ENCODE data around the gene FOXD3.

FOXD3 gene

GRCh38 chr1:63294803-63295594, 27.4 kb upstream of the FOXD3 start:
- H4K12ac ChIP-seq (ENCODE audit: low read depth, low read length) = no peak overlapping the region
- no peak overlapping the region for H3K23ac ChIP-seq (ENCODE audit: low read length)
- H3K14ac ChIP-seq (ENCODE audit: low read length) = no peak overlapping the region
- no peak overlapping the region for H2BK5ac ChIP-seq (ENCODE audit: low read depth, low read length, poor library complexity)
- no peaks in the 10 kb centered on the region for H3K79me2 ChIP-seq (ENCODE audit: control insufficient read depth, insufficient read depth, low read length, poor library complexity)
- no peak overlapping the region for H2AK5ac ChIP-seq (ENCODE audit: low read length)
- H2AFZ ChIP-seq (ENCODE audit: insufficient read depth, low read length, poor library complexity) = no peak overlapping the region
- H2BK12ac ChIP-seq (ENCODE audit: low read length) = no peak overlapping the region
- H3K27me3 ChIP-seq (ENCODE audit: insufficient read depth, low read length) = no peaks in the 10 kb centered on the region
- no peaks in the 10 kb centered on the region for H3K9me3 ChIP-seq (ENCODE audit: insufficient read depth, low read depth, low read length)
- H3K27ac ChIP-seq (ENCODE audit: low read depth, low read length) = no peak overlapping the region
- no CpG with 5 or more reads among the region's 6 CpGs for WGBS (ENCODE audit: extremely low coverage, insufficient coverage, insufficient read length)
- no peak overlapping the region for H4K8ac ChIP-seq (ENCODE audit: low read depth, low read length)
- H3K4me2 ChIP-seq (ENCODE audit: low read length) = no peak overlapping the region
- no peaks in the 10 kb centered on the region for H3K79me1 ChIP-seq (ENCODE audit: low read length)
- no peak overlapping the region for H3K4ac ChIP-seq (ENCODE audit: low read depth, low read length)
- DNase-seq = no peak
- H3K4me3 ChIP-seq (ENCODE audit: low read depth, low read length) = no peak overlapping the region
- no peaks in the 10 kb centered on the region for H3K36me3 ChIP-seq (ENCODE audit: control insufficient read depth in 1 of 2, insufficient read depth in 2 of 2, low read length in 2 of 2)
- H3K9ac ChIP-seq (ENCODE audit: low read length) = no peak overlapping the region
- H3K18ac ChIP-seq (ENCODE audit: low read length) = no peak overlapping the region
- H2BK120ac ChIP-seq (ENCODE audit: insufficient read depth, low read length, poor library complexity) = no peak overlapping the region
- H3K4me1 ChIP-seq (ENCODE audit: control insufficient read depth in 1 of 2, insufficient read depth in 2 of 2, low read length in 2 of 2) = no peaks in the 10 kb centered on the region
- H4K91ac ChIP-seq (ENCODE audit: low read depth, low read length) = no peak overlapping the region

- no peak overlapping the region for H3K23ac ChIP-seq (ENCODE audit: low read length)
- no peak overlapping the region for H3K4me3 ChIP-seq (ENCODE audit: low read depth, low read length)
- DNase-seq = no peak
- H3K14ac ChIP-seq (ENCODE audit: low read length) = no peak overlapping the region
- H2AK5ac ChIP-seq (ENCODE audit: low read length) = no peak overlapping the region
- WGBS (ENCODE audit: extremely low coverage, insufficient coverage, insufficient read length) = no CpG with 5 or more reads among the region's 2 CpGs
- no peak overlapping the region for H4K8ac ChIP-seq (ENCODE audit: low read depth, low read length)
- H3K79me1 ChIP-seq (ENCODE audit: low read length) = no peaks in the 10 kb centered on the region
- H3K4me1 ChIP-seq (ENCODE audit: control insufficient read depth in 1 of 2, insufficient read depth in 2 of 2, low read length in 2 of 2) = no peaks in the 10 kb centered on the region
- H4K91ac ChIP-seq (ENCODE audit: low read depth, low read length) = no peak overlapping the region
- no peak overlapping the region for H2BK12ac ChIP-seq (ENCODE audit: low read length)
- no peaks in the 10 kb centered on the region for H3K79me2 ChIP-seq (ENCODE audit: control insufficient read depth, insufficient read depth, low read length, poor library complexity)
- no peaks in the 10 kb centered on the region for H3K9me3 ChIP-seq (ENCODE audit: insufficient read depth, low read depth, low read length)
- no peak overlapping the region for H3K9ac ChIP-seq (ENCODE audit: low read length)
- no peaks in the 10 kb centered on the region for H3K36me3 ChIP-seq (ENCODE audit: control insufficient read depth in 1 of 2, insufficient read depth in 2 of 2, low read length in 2 of 2)
- H2BK5ac ChIP-seq (ENCODE audit: low read depth, low read length, poor library complexity) = no peak overlapping the region
- H3K4ac ChIP-seq (ENCODE audit: low read depth, low read length) = no peak overlapping the region
- no peaks in the 10 kb centered on the region for H3K27me3 ChIP-seq (ENCODE audit: insufficient read depth, low read length)
- H3K4me2 ChIP-seq (ENCODE audit: low read length) = no peak overlapping the region
- no peak overlapping the region for H3K27ac ChIP-seq (ENCODE audit: low read depth, low read length)
- no peak overlapping the region for H2AFZ ChIP-seq (ENCODE audit: insufficient read depth, low read length, poor library complexity)
- H4K12ac ChIP-seq (ENCODE audit: low read depth, low read length) = no peak overlapping the region
- H3K18ac ChIP-seq (ENCODE audit: low read length) = no peak overlapping the region
- H2BK120ac ChIP-seq (ENCODE audit: insufficient read depth, low read length, poor library complexity) = no peak overlapping the region
Measured at GRCh38 chr1:63304410-63304809, 18.0 kb upstream of the FOXD3 start.

- no peak overlapping the region for H3K9ac ChIP-seq (ENCODE audit: low read length)
- H3K4me3 ChIP-seq (ENCODE audit: low read depth, low read length) = no peak overlapping the region
- H3K18ac ChIP-seq (ENCODE audit: low read length) = no peak overlapping the region
- no peaks in the 10 kb centered on the region for H3K36me3 ChIP-seq (ENCODE audit: control insufficient read depth in 1 of 2, insufficient read depth in 2 of 2, low read length in 2 of 2)
- DNase-seq = no peak
- H3K4ac ChIP-seq (ENCODE audit: low read depth, low read length) = no peak overlapping the region
- H2BK5ac ChIP-seq (ENCODE audit: low read depth, low read length, poor library complexity) = no peak overlapping the region
- no peak overlapping the region for H4K12ac ChIP-seq (ENCODE audit: low read depth, low read length)
- H2BK12ac ChIP-seq (ENCODE audit: low read length) = no peak overlapping the region
- no peaks in the 10 kb centered on the region for H3K4me1 ChIP-seq (ENCODE audit: control insufficient read depth in 1 of 2, insufficient read depth in 2 of 2, low read length in 2 of 2)
- H3K27ac ChIP-seq (ENCODE audit: low read depth, low read length) = no peak overlapping the region
- H4K91ac ChIP-seq (ENCODE audit: low read depth, low read length) = no peak overlapping the region
- H3K14ac ChIP-seq (ENCODE audit: low read length) = no peak overlapping the region
- no peak overlapping the region for H3K4me2 ChIP-seq (ENCODE audit: low read length)
- H3K27me3 ChIP-seq (ENCODE audit: insufficient read depth, low read length) = no peaks in the 10 kb centered on the region
- H4K8ac ChIP-seq (ENCODE audit: low read depth, low read length) = no peak overlapping the region
- H2AK5ac ChIP-seq (ENCODE audit: low read length) = no peak overlapping the region
- no peaks in the 10 kb centered on the region for H3K79me1 ChIP-seq (ENCODE audit: low read length)
- no peak overlapping the region for H2BK120ac ChIP-seq (ENCODE audit: insufficient read depth, low read length, poor library complexity)
- no peaks in the 10 kb centered on the region for H3K9me3 ChIP-seq (ENCODE audit: insufficient read depth, low read depth, low read length)
- no peak overlapping the region for H3K23ac ChIP-seq (ENCODE audit: low read length)
- no peak overlapping the region for H2AFZ ChIP-seq (ENCODE audit: insufficient read depth, low read length, poor library complexity)
- H3K79me2 ChIP-seq (ENCODE audit: control insufficient read depth, insufficient read depth, low read length, poor library complexity) = no peaks in the 10 kb centered on the region
Measured at GRCh38 chr1:63305043-63305442, 17.3 kb upstream of the FOXD3 start.

GRCh38 chr1:63307196-63307794, 15.1 kb upstream of the FOXD3 start:
- DNase-seq = no peak
- H2BK5ac ChIP-seq (ENCODE audit: low read depth, low read length, poor library complexity) = no peak overlapping the region
- no peak overlapping the region for H2BK120ac ChIP-seq (ENCODE audit: insufficient read depth, low read length, poor library complexity)
- H3K27me3 ChIP-seq (ENCODE audit: insufficient read depth, low read length) = no peaks in the 10 kb centered on the region
- H3K27ac ChIP-seq (ENCODE audit: low read depth, low read length) = no peak overlapping the region
- H3K79me1 ChIP-seq (ENCODE audit: low read length) = no peaks in the 10 kb centered on the region
- H3K4me1 ChIP-seq (ENCODE audit: control insufficient read depth in 1 of 2, insufficient read depth in 2 of 2, low read length in 2 of 2) = no peaks in the 10 kb centered on the region
- no peak overlapping the region for H3K4me3 ChIP-seq (ENCODE audit: low read depth, low read length)
- H3K36me3 ChIP-seq (ENCODE audit: control insufficient read depth in 1 of 2, insufficient read depth in 2 of 2, low read length in 2 of 2) = no peaks in the 10 kb centered on the region
- no peak overlapping the region for H3K9ac ChIP-seq (ENCODE audit: low read length)
- no peak overlapping the region for H4K12ac ChIP-seq (ENCODE audit: low read depth, low read length)
- H3K14ac ChIP-seq (ENCODE audit: low read length) = no peak overlapping the region
- H2BK12ac ChIP-seq (ENCODE audit: low read length) = no peak overlapping the region
- no peak overlapping the region for H3K4me2 ChIP-seq (ENCODE audit: low read length)
- no peak overlapping the region for H2AFZ ChIP-seq (ENCODE audit: insufficient read depth, low read length, poor library complexity)
- H4K8ac ChIP-seq (ENCODE audit: low read depth, low read length) = no peak overlapping the region
- H3K9me3 ChIP-seq (ENCODE audit: insufficient read depth, low read depth, low read length) = no peaks in the 10 kb centered on the region
- no peak overlapping the region for H3K23ac ChIP-seq (ENCODE audit: low read length)
- no CpG with 5 or more reads among the region's 1 CpG for WGBS (ENCODE audit: extremely low coverage, insufficient coverage, insufficient read length)
- H4K91ac ChIP-seq (ENCODE audit: low read depth, low read length) = no peak overlapping the region
- no peaks in the 10 kb centered on the region for H3K79me2 ChIP-seq (ENCODE audit: control insufficient read depth, insufficient read depth, low read length, poor library complexity)
- no peak overlapping the region for H3K4ac ChIP-seq (ENCODE audit: low read depth, low read length)
- no peak overlapping the region for H3K18ac ChIP-seq (ENCODE audit: low read length)
- H2AK5ac ChIP-seq (ENCODE audit: low read length) = no peak overlapping the region

All from trophoblast cell (in vitro differentiated cells and primary cell).